SK-N-SH (cell line): ENCODE measurements around the gene HECW1.

ENCODE experiments used
- GABPA ChIP-seq: IDR thresholded peaks from 2 replicates; pipeline ENCODE4 v1.4.0; 2012; ENCODE audit warnings: low read depth, mild to moderate bottlenecking
- POLR2AphosphoS5 ChIP-seq: IDR thresholded peaks from 2 replicates; pipeline ENCODE4 v1.6.1; 2012; ENCODE audit warnings: low read depth, low read length
- RCOR1 ChIP-seq: fragments of 150-350 bp; IDR thresholded peaks from 2 replicates; pipeline ENCODE4 v1.6.1; 2017; ENCODE audit warnings: antibody characterized with exemption, low read length
- REST ChIP-seq: IDR thresholded peaks from 2 replicates; pipeline ENCODE4 v1.6.1; 2012; ENCODE audit warnings: mild to moderate bottlenecking, low read depth, low read length, moderate library complexity
- TEAD4 ChIP-seq: IDR thresholded peaks from 2 replicates; pipeline ENCODE4 v1.4.0; 2012; ENCODE audit warnings: mild to moderate bottlenecking, borderline replicate concordance; ENCODE audit not compliant: insufficient read depth
- USF1 ChIP-seq: IDR thresholded peaks from 2 replicates; pipeline ENCODE4 v1.4.0; 2012; ENCODE audit warnings: low read depth, borderline replicate concordance
- YY1 ChIP-seq: IDR thresholded peaks from 2 replicates; pipeline ENCODE4 v1.4.0; 2012; ENCODE audit warnings: low read depth, mild to moderate bottlenecking
- ZBTB33 ChIP-seq: IDR thresholded peaks from 2 replicates; pipeline ENCODE4 v1.4.0; 2012; ENCODE audit warnings: low read depth, borderline replicate concordance
- TF ChIP-seq, protein P1 (sequence below): fragments of 200-600 bp; sonication (generic); IDR thresholded peaks from 2 replicates; pipeline ENCODE4 v1.6.1; 2017; ENCODE audit warnings: antibody characterized with exemption, mild to moderate bottlenecking, moderate library complexity
- TF ChIP-seq, protein P2 (sequence below): IDR thresholded peaks from 2 replicates; pipeline ENCODE4 v1.4.0; 2012; ENCODE audit warnings: low read depth

DNA sequence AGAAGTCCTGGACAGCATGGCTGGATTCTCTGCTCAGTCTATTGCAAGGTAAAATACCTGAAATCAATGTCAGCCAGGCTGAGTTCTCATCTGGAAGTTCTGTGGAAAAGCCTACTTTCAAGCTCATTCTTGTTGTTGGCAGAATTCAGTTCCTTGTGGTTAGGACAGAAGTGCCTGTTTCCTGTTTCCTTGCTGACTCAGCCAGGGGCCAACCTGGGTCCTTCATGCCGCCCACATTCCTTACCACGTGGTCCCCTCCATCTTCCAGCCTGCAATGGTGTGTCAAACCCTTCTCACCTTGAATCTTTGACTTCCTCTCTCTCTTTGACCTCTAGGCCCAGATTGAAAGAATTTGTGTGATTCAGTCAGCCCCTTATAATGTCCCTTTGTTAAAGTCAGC, 273.4 kb downstream of the HECW1 start:
- TF ChIP-seq, protein P1, sequence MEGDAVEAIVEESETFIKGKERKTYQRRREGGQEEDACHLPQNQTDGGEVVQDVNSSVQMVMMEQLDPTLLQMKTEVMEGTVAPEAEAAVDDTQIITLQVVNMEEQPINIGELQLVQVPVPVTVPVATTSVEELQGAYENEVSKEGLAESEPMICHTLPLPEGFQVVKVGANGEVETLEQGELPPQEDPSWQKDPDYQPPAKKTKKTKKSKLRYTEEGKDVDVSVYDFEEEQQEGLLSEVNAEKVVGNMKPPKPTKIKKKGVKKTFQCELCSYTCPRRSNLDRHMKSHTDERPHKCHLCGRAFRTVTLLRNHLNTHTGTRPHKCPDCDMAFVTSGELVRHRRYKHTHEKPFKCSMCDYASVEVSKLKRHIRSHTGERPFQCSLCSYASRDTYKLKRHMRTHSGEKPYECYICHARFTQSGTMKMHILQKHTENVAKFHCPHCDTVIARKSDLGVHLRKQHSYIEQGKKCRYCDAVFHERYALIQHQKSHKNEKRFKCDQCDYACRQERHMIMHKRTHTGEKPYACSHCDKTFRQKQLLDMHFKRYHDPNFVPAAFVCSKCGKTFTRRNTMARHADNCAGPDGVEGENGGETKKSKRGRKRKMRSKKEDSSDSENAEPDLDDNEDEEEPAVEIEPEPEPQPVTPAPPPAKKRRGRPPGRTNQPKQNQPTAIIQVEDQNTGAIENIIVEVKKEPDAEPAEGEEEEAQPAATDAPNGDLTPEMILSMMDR: no peak
- TF ChIP-seq GABPA: no peak
- no peak for TF ChIP-seq REST
- TF ChIP-seq POLR2AphosphoS5: no peak
- TF ChIP-seq ZBTB33: no peak
- no peak for TF ChIP-seq RCOR1
- no peak for TF ChIP-seq YY1
- TF ChIP-seq, protein P2, sequence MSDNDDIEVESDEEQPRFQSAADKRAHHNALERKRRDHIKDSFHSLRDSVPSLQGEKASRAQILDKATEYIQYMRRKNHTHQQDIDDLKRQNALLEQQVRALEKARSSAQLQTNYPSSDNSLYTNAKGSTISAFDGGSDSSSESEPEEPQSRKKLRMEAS: no peak
- TF ChIP-seq TEAD4: no peak
- TF ChIP-seq USF1: no peak
